Endothelial cell of umbilical vein (primary cell): ENCODE data around the gene MOCS1. TPM values are rescaled to one million over a fixed set of nuclear protein-coding genes. Genes with fewer than 3 reads are reported as not detected.

ENCODE experiments used
- BruUV-seq: library from RNA; stranded (reverse); fragments of 400-500 nt; replicated peaks from 2 replicates; lab custom pipeline; 2021; lab: Mats Ljungman, UMichigan
- CTCF ChIA-PET: fragments of 300-600, 350-600 bp; sonication (Branson Sonifier 250); formaldehyde crosslinking; loops from one replicate; lab custom pipeline; 2021; ENCODE audit warnings: antibody characterized with exemption, inconsistent platforms; lab: Charles Lee
- POLR2A ChIA-PET: fragments of 300-600, 350-600 bp; sonication (Branson Sonifier 250); formaldehyde crosslinking; loops from one replicate; lab custom pipeline; 2021; ENCODE audit warnings: antibody characterized with exemption, inconsistent platforms; lab: Charles Lee
- DNase-seq: peaks from one replicate; pipeline ENCODE4 v3.0.0-alpha.2; 2011; ENCODE audit warnings: low read depth, low spot score
- FAIRE-seq: peaks from 2 replicates; lab custom pipeline; 2011; peaks lifted over from hg19 to GRCh38; lab: Jason Lieb, UNC
- H2AFZ ChIP-seq: 2 replicates; pipeline ENCODE4 v1.6.0; 2012; ENCODE audit warnings: low read depth, low read length, control low read depth, inconsistent platforms
- H3K27ac ChIP-seq: 2 replicates; pipeline ENCODE4 v1.5.1; 2011; ENCODE audit warnings: low read depth, mild to moderate bottlenecking, control low read depth, low read length, moderate library complexity; ENCODE audit not compliant: insufficient read depth
- H3K27me3 ChIP-seq, 2 experiments: 2 replicates each; pipeline versions ENCODE4 v1.6.0 to v1.6.1; 2011; ENCODE audit warnings: low read length in 2 of 2, mixed read lengths in 1 of 2; ENCODE audit not compliant: control insufficient read depth in 2 of 2, insufficient read depth in 2 of 2
- H3K36me3 ChIP-seq, 2 experiments: 2 replicates in 1 of 2; 3 replicates in 1 of 2; pipeline ENCODE4 v1.5.1; 2011; ENCODE audit warnings: low read length in 2 of 2, mild to moderate bottlenecking in 1 of 2, moderate library complexity in 1 of 2; ENCODE audit not compliant: control insufficient read depth in 2 of 2, insufficient read depth in 2 of 2; ENCODE audit errors: extremely low read depth in 1 of 2
- H3K4me1 ChIP-seq: 3 replicates; pipeline ENCODE4 v1.5.1; 2011; ENCODE audit warnings: mild to moderate bottlenecking, low read length; ENCODE audit not compliant: control insufficient read depth, insufficient read depth; ENCODE audit errors: extremely low read depth
- H3K4me2 ChIP-seq: 2 replicates; pipeline ENCODE4 v1.6.1; 2011; ENCODE audit warnings: low read length, control low read depth, mixed read lengths; ENCODE audit not compliant: insufficient read depth
- H3K4me3 ChIP-seq, 3 experiments: fragments of 200-600 bp in 1 of 3; sonication (generic), shearing (Covaris generic) in 1 of 3; replicated peaks in 1 of 3; 2 replicates each; pipeline ENCODE4 v1.5.1; 2011 to 2016; ENCODE audit warnings: control low read depth in 3 of 3, low read length in 3 of 3, mild to moderate bottlenecking in 2 of 3, inconsistent platforms in 1 of 3, low read depth in 1 of 3, moderate library complexity in 1 of 3; ENCODE audit not compliant: insufficient read depth in 1 of 3
- H3K79me2 ChIP-seq: 2 replicates; pipeline ENCODE4 v1.6.0; 2012; ENCODE audit warnings: low read length, inconsistent platforms; ENCODE audit not compliant: control insufficient read depth, insufficient read depth
- H3K9ac ChIP-seq: replicated peaks from 2 replicates; pipeline ENCODE3; 2011; ENCODE audit warnings: low read length, control low read depth; ENCODE audit not compliant: insufficient read depth; ENCODE audit errors: extremely low read depth
- H3K9me1 ChIP-seq: replicated peaks from 3 replicates; pipeline ENCODE4 v1.6.0; 2011; ENCODE audit warnings: mild to moderate bottlenecking, low read length; ENCODE audit not compliant: control insufficient read depth, insufficient read depth; ENCODE audit errors: extremely low read depth
- H3K9me3 ChIP-seq: replicated peaks from 2 replicates; pipeline ENCODE4 v1.5.1; 2012; ENCODE audit warnings: low read length, inconsistent platforms; ENCODE audit not compliant: control insufficient read depth, insufficient read depth
- H4K20me1 ChIP-seq: replicated peaks from 2 replicates; pipeline ENCODE3; 2011; ENCODE audit warnings: mild to moderate bottlenecking, low read length; ENCODE audit not compliant: control insufficient read depth, insufficient read depth; ENCODE audit errors: extremely low read depth
- CTCF ChIP-seq, 2 donors: IDR thresholded peaks; 1 replicate in 1 of 2; 2 replicates in 1 of 2; pipeline ENCODE4 v1.5.1; 2011; ENCODE audit warnings: low read length in 2 of 2, mild to moderate bottlenecking in 2 of 2, moderate library complexity in 2 of 2, control low read depth in 1 of 2, inconsistent platforms in 1 of 2, low read depth in 1 of 2; ENCODE audit not compliant: insufficient read depth in 1 of 2; ENCODE audit errors: extremely low read depth in 1 of 2
- EZH2 ChIP-seq: IDR thresholded peaks from 2 replicates; pipeline ENCODE4 v1.6.1; 2012; ENCODE audit warnings: borderline replicate concordance, low read depth, mild to moderate bottlenecking, moderate library complexity, low read length, inconsistent platforms; ENCODE audit not compliant: severe bottlenecking
- FOS ChIP-seq: IDR thresholded peaks from 2 replicates; pipeline ENCODE4 v1.6.1; 2011; ENCODE audit warnings: mild to moderate bottlenecking, low read length, moderate library complexity, borderline replicate concordance; ENCODE audit not compliant: insufficient read depth
- GATA2 ChIP-seq: IDR thresholded peaks from 2 replicates; pipeline ENCODE4 v1.7.0; 2011; ENCODE audit warnings: low read depth, mild to moderate bottlenecking, moderate library complexity, mixed read lengths, low read length; ENCODE audit not compliant: insufficient read length, insufficient read depth
- JUN ChIP-seq: IDR thresholded peaks from 2 replicates; pipeline ENCODE4 v1.6.1; 2011; ENCODE audit warnings: borderline replicate concordance, low read depth; ENCODE audit not compliant: insufficient read length, insufficient read depth
- MAX ChIP-seq: IDR thresholded peaks from 2 replicates; pipeline ENCODE4 v1.6.1; 2011; ENCODE audit not compliant: insufficient read depth, insufficient read length
- MYC ChIP-seq: IDR thresholded peaks from one replicate; pipeline ENCODE4 v1.6.1; 2011; ENCODE audit warnings: mild to moderate bottlenecking, low read depth, low read length
- POLR2A ChIP-seq: IDR thresholded peaks from 2 replicates; pipeline ENCODE4 v1.6.1; 2012; ENCODE audit warnings: low read depth, mild to moderate bottlenecking, control low read depth, low read length
- POLR2AphosphoS5 ChIP-seq: IDR thresholded peaks from 2 replicates; pipeline ENCODE4 v1.6.1; 2012; ENCODE audit warnings: low read depth, mild to moderate bottlenecking, control low read depth, low read length, moderate library complexity; ENCODE audit not compliant: insufficient read depth
- dilution Hi-C: fragments of 300-500 bp; cut with MboI; formaldehyde crosslinking; loops from one replicate; pipeline ENCODE4 v1.15.0; 2019; ENCODE audit warnings: low sequenced_read_pairs; ENCODE audit not compliant: extremely low pct_ligation_motif_present
- intact Hi-C: fragments of 100-400 bp; cut with micrococcal nuclease; formaldehyde crosslinking; loops from one replicate; pipeline ENCODE4 v1.10.0; 2022
- polyA plus RNA-seq, 4 experiments: library from polyadenylated mRNA; depleted of rRNA in 3 of 4; stranded (reverse) in 3 of 4; unstranded in 1 of 4; fragments of >200 nt; gene quantifications; 2 replicates each; pipeline versions ENCODE4 v1.2.1 to v1.2.3, GENCODE V29; 2011 to 2012; ENCODE audit warnings: missing spikeins in 1 of 4
- total RNA-seq: library from RNA; stranded (reverse); gene quantifications from 2 replicates; pipeline ENCODE4 v1.2.3, GENCODE V29; 2021

MOCS1 gene
- total and polyA plus RNA-seq, 2 donors (not counting 3 experiments of a cell fraction or from before 2014, with no cell fraction given), result 8.3 to 12.8 TPM

GRCh38 chr6:39899554-39900295, 34.5 kb downstream of the MOCS1 start:
- no TSS peak for BruUV-seq
- intact Hi-C loops, result no loop called here
- no peak overlapping the region for H3K27ac ChIP-seq
- H3K4me2 ChIP-seq, result no peak overlapping the region
- no peaks in the 10 kb centered on the region for H3K36me3 ChIP-seq
- no peak overlapping the region for H3K9ac ChIP-seq
- DNase-seq, result no peak
- H3K4me3 ChIP-seq, result no peak overlapping the region
- H3K9me1 ChIP-seq, result no peaks in the 10 kb centered on the region
- no peak for FAIRE-seq
- no peaks in the 10 kb centered on the region for H3K79me2 ChIP-seq
- H3K4me1 ChIP-seq, result no peaks in the 10 kb centered on the region
- no peaks in the 10 kb centered on the region for H4K20me1 ChIP-seq
- CTCF ChIA-PET, result interaction anchor here (1.6 to 2.6 kb wide), 2 partner anchors 34 to 538 kb away, joined by 5 to 19 read pairs; no protein-coding TSS in a partner anchor
- dilution Hi-C loops, result no loop called here
- TF ChIP-seq MYC, result no peak
- no peak for TF ChIP-seq JUN
- TF ChIP-seq FOS, result no peak
- no peak for TF ChIP-seq MAX
- TF ChIP-seq CTCF (IDR thresholded peaks at IDR 0.05; ENCODE audit: extremely low read depth in 1 of 2, insufficient read depth in 1 of 2, low read depth in 1 of 2, low read length in 2 of 2), result no peak
- no peak for TF ChIP-seq POLR2AphosphoS5
- no peak for TF ChIP-seq EZH2
- no peak for TF ChIP-seq GATA2
- no peak for TF ChIP-seq POLR2A
- H2AFZ ChIP-seq, result no peak overlapping the region
- POLR2A ChIA-PET, result no interaction called here
- H3K27me3 ChIP-seq, result peaks cover 0 to 2% of the 10 kb centered on the region in 2 experiments
- H3K9me3 ChIP-seq, result no peaks in the 10 kb centered on the region
